HepG2 (cell line): ENCODE results near the gene ADARB2. TPM values are rescaled to one million over a fixed set of nuclear protein-coding genes. Genes with fewer than 3 reads are reported as not detected.

Experiments
- ATAC-seq: fragments of 200-7000 bp; cut with Tn5 transposase; 3 replicates; pipeline ENCODE4 v1.9.1; 2020; ENCODE audit warnings: mild to moderate bottlenecking, moderate library complexity
- BruUV-seq: library from RNA; stranded (reverse); fragments of 400-500 nt; replicated peaks from 2 replicates; lab custom pipeline; 2021; lab: Mats Ljungman, UMichigan
- CTCF ChIA-PET: fragments of 300-600 bp; formaldehyde crosslinking; extraction: SDS; loops from one replicate; lab custom pipeline; 2021; ENCODE audit warnings: low total read pairs, inconsistent platforms, low intra/inter-chr PET ratio; lab: Yijun Ruan, JAX
- POLR2A ChIA-PET: fragments of 350-600 bp; sonication (Branson Sonifier 250); formaldehyde crosslinking; loops from one replicate; lab custom pipeline; 2020; ENCODE audit warnings: antibody characterized with exemption, inconsistent platforms; lab: Yijun Ruan, JAX
- DNase-seq: peaks from one replicate; pipeline ENCODE4 v3.0.0-alpha.2; 2015; ENCODE audit warnings: low spot score
- FAIRE-seq: peaks from 3 replicates; lab custom pipeline; 2011; peaks lifted over from hg19 to GRCh38; lab: Jason Lieb, UNC
- H2AFZ ChIP-seq: one replicate; pipeline ENCODE4 v1.6.1; 2011; ENCODE audit warnings: low read length, inconsistent platforms
- H3K27ac ChIP-seq: fragments of 300-600 bp; 3 replicates; pipeline ENCODE4 v1.8.0; 2011; ENCODE audit warnings: mixed run types, mild to moderate bottlenecking, mixed read lengths, low read length, inconsistent platforms; ENCODE audit not compliant: insufficient read depth; ENCODE audit errors: extremely low read length
- H3K27me3 ChIP-seq, 2 experiments: fragments of 200-600 bp in 1 of 2; 2 replicates in 1 of 2; 3 replicates in 1 of 2; pipeline versions ENCODE4 v1.6.0 to v1.8.0; 2011; ENCODE audit warnings: low read length in 2 of 2, mild to moderate bottlenecking in 2 of 2, moderate library complexity in 2 of 2, inconsistent platforms in 1 of 2; ENCODE audit not compliant: insufficient read depth in 2 of 2, control insufficient read depth in 1 of 2
- H3K36me3 ChIP-seq, 2 experiments: fragments of 200-600 bp in 1 of 2; replicated peaks in 1 of 2; 2 replicates in 1 of 2; 3 replicates in 1 of 2; pipeline versions ENCODE4 v1.5.1 to v1.8.0; 2011; ENCODE audit warnings: low read length in 2 of 2, inconsistent platforms in 1 of 2; ENCODE audit not compliant: insufficient read depth in 2 of 2, control insufficient read depth in 1 of 2
- H3K4me1 ChIP-seq: 2 replicates; pipeline ENCODE4 v1.5.1; 2012; ENCODE audit warnings: low read length, inconsistent platforms; ENCODE audit not compliant: insufficient read depth
- H3K4me2 ChIP-seq: 2 replicates; pipeline ENCODE4 v1.6.0; 2011; ENCODE audit warnings: low read depth, low read length, inconsistent platforms
- H3K4me3 ChIP-seq, 3 experiments: fragments of 200-600 bp in 1 of 3; sonication (generic), shearing (Covaris generic) in 1 of 3; replicated peaks in 1 of 3; 2 replicates each; pipeline ENCODE4 v1.5.1; 2011 to 2016; ENCODE audit warnings: low read length in 3 of 3, inconsistent platforms in 2 of 3, low read depth in 2 of 3, mild to moderate bottlenecking in 2 of 3, control low read depth in 1 of 3, mixed read lengths in 1 of 3; ENCODE audit not compliant: insufficient read depth in 1 of 3
- H3K79me2 ChIP-seq: one replicate; pipeline ENCODE4 v1.6.1; 2011; ENCODE audit warnings: low read length, inconsistent platforms; ENCODE audit not compliant: insufficient read depth
- H3K9ac ChIP-seq: 2 replicates; pipeline ENCODE4 v1.6.0; 2011; ENCODE audit warnings: mild to moderate bottlenecking, low read depth, low read length, inconsistent platforms; ENCODE audit not compliant: insufficient read depth
- H3K9me3 ChIP-seq: 2 replicates; pipeline ENCODE4 v1.5.1; 2012; ENCODE audit warnings: mild to moderate bottlenecking, low read length
- H4K20me1 ChIP-seq: 2 replicates; pipeline ENCODE4 v1.6.0; 2011; ENCODE audit warnings: inconsistent platforms, mild to moderate bottlenecking, low read length, moderate library complexity; ENCODE audit not compliant: insufficient read depth
- HNRNPLL ChIP-seq: fragments of 200-400 bp; formaldehyde crosslinking; IDR thresholded peaks from 2 replicates; pipeline ENCODE4 v1.6.1; 2017; ENCODE audit warnings: mild to moderate bottlenecking, low read depth, low read length; ENCODE audit not compliant: poor library complexity, severe bottlenecking
- JARID2 ChIP-seq: sonication (generic); formaldehyde crosslinking; IDR thresholded peaks from 2 replicates; pipeline ENCODE4 v1.8.1; 2023; ENCODE audit warnings: missing genetic modification reagents, inconsistent platforms; ENCODE audit not compliant: insufficient replicate concordance
- KLF11 ChIP-seq: IDR thresholded peaks from 2 replicates; pipeline ENCODE4 v1.6.1; 2016; ENCODE audit warnings: missing compliant biosample characterization
- NAIF1 ChIP-seq: sonication (generic); formaldehyde crosslinking; IDR thresholded peaks from 2 replicates; pipeline ENCODE4 v1.5.0; 2020; ENCODE audit warnings: mild to moderate bottlenecking, missing genetic modification reagents, borderline replicate concordance
- NFATC3 ChIP-seq: sonication (generic); formaldehyde crosslinking; IDR thresholded peaks from 2 replicates; pipeline ENCODE4 v1.5.1; 2020; ENCODE audit warnings: mild to moderate bottlenecking, missing genetic modification reagents
- NFE2L1 ChIP-seq: sonication (generic); formaldehyde crosslinking; IDR thresholded peaks from 2 replicates; pipeline ENCODE4 v1.4.0; 2020; ENCODE audit warnings: missing genetic modification reagents, mild to moderate bottlenecking, borderline replicate concordance
- TAF1 ChIP-seq: sonication (generic); formaldehyde crosslinking; IDR thresholded peaks from 2 replicates; pipeline ENCODE4 v1.4.0; 2020; ENCODE audit warnings: missing genetic modification reagents
- ZFP41 ChIP-seq: sonication (generic); formaldehyde crosslinking; IDR thresholded peaks from 2 replicates; pipeline ENCODE4 v1.4.0; 2020; ENCODE audit warnings: mild to moderate bottlenecking, missing genetic modification reagents, borderline replicate concordance
- ZKSCAN8 ChIP-seq: IDR thresholded peaks from 2 replicates; pipeline ENCODE4 v1.6.1; 2016; ENCODE audit warnings: borderline replicate concordance, missing genetic modification reagents, missing compliant biosample characterization
- ZNF274 ChIP-seq: sonication (generic); formaldehyde crosslinking; IDR thresholded peaks from 2 replicates; pipeline ENCODE4 v1.5.1; 2020; ENCODE audit warnings: mild to moderate bottlenecking, missing genetic modification reagents
- WGBS: methylation state at CpG from one replicate; pipeline ENCODE4 v1.1.6; 2017; ENCODE audit warnings: low lambda C conversion rate; 5-methylcytosine and 5-hydroxymethylcytosine counted together
- in situ Hi-C: cut with HindIII; loops from 2 replicates; pipeline ENCODE4 v1.10.0; 2017; ENCODE audit warnings: low pct_unique_long_range_greater_than_20kb; ENCODE audit not compliant: extremely low pct_ligation_motif_present
- intact Hi-C: fragments of 100-400 bp; cut with micrococcal nuclease; formaldehyde crosslinking; loops from one replicate; pipeline ENCODE4 v1.10.0; 2022; ENCODE audit not compliant: unreplicated experiment
- polyA plus RNA-seq, 8 experiments: library from polyadenylated mRNA; depleted of rRNA in 3 of 8; stranded (reverse) in 7 of 8; unstranded in 1 of 8; fragments of >200 nt; fragmentation: Illumina TruSeq in 4 of 8; extraction: Trizol in 4 of 8; gene quantifications; 2 replicates each; pipeline versions ENCODE4 v1.2.1 to v1.2.3, GENCODE V29; 2011 to 2016; ENCODE audit warnings: low read depth in 4 of 8, missing spikeins in 1 of 8, mixed read lengths in 1 of 8; ENCODE audit not compliant: insufficient read depth in 1 of 8
- total RNA-seq, 5 experiments: library from RNA; depleted of rRNA; stranded (reverse); fragments of >200 nt; fragmentation: Illumina TruSeq; extraction: Trizol; gene quantifications; 2 replicates each; pipeline ENCODE4 v1.2.3, GENCODE V29; 2016; ENCODE audit warnings: low read depth in 1 of 5
- TF ChIP-seq, protein P1 (sequence below): fragments of 450-650 bp; IDR thresholded peaks from 2 replicates; pipeline ENCODE4 v1.6.1; 2016
- TF ChIP-seq, protein P2 (sequence below): IDR thresholded peaks from 2 replicates; pipeline ENCODE4 v1.6.1; 2012; ENCODE audit warnings: low read length, improper control_type of control experiment
- TF ChIP-seq, protein P3 (sequence below): sonication (generic); formaldehyde crosslinking; IDR thresholded peaks from 2 replicates; pipeline ENCODE4 v1.4.0; 2020; ENCODE audit warnings: mild to moderate bottlenecking, missing genetic modification reagents

ADARB2 gene
- total and polyA plus RNA-seq, 2 of the 13 experiments (the other 11 are each of a cell fraction or from before 2014, with no cell fraction given) = not detected

DNA sequence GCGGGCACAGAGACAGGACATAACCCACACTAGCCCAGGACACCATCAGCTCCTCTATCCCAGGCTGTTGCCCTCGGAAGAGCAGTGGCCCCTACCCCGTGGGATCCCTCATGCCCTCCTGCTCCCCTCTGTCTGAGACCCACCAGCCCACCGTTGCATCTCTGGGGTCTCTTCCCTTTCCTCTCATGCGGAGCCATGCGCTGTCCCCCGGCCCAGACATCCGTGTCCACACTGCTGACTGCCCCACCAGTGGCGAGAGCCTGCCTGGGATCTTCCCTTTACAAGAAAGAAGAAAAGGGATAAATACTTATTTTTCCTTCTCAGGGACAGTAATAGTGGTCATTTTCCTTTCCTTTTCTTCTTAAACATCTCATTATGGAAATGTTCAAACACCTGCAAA lies 565.7 kb downstream of the ADARB2 start (continued):
- no peak for TF ChIP-seq ZFP41 (CRISPR knock-in tag)
- no peak for TF ChIP-seq ZNF274 (CRISPR knock-in tag)

DNA sequence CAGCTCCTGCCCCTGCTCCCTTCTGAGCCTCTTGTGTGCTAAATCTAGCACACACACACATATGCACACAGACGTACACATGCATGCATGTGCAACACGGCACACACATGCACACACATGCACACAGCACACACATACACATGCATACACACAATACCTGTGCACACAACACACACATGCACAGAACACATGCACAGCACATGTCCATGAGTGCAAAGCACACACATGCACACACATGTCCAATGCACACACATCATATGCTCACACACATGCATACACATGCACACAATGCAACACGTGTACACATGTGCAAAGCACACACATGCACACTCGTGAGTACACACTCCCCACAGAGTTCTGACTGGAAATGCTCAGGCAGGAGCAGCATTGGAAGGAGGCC lies 566.1 kb downstream of the ADARB2 start:
- Histone ChIP-seq H3K4me3 (no peak overlapping the region), H3K4me1 (no peaks in the 10 kb centered on the region), H4K20me1 (no peaks in the 10 kb centered on the region), H3K27ac (no peak overlapping the region), H3K9ac (no peak overlapping the region), H3K4me2 (no peak overlapping the region), H2AFZ (no peak overlapping the region), H3K27me3 (peaks cover 15 to 85% of the 10 kb centered on the region in 2 experiments), H3K9me3 (no peaks in the 10 kb centered on the region), H3K79me2 (no peaks in the 10 kb centered on the region), H3K36me3 (no peaks in the 10 kb centered on the region)
- DNase-seq = no peak
- CTCF ChIA-PET = no interaction called here
- POLR2A ChIA-PET = no interaction called here
- intact Hi-C loops = no loop called here
- no peak for FAIRE-seq
- BruUV-seq = no TSS peak
- 0% methylated on average over 1 of the region's 4 CpGs for WGBS
- in situ Hi-C loops = no loop called here
- no peak for ATAC-seq
- TF ChIP-seq, protein P1, sequence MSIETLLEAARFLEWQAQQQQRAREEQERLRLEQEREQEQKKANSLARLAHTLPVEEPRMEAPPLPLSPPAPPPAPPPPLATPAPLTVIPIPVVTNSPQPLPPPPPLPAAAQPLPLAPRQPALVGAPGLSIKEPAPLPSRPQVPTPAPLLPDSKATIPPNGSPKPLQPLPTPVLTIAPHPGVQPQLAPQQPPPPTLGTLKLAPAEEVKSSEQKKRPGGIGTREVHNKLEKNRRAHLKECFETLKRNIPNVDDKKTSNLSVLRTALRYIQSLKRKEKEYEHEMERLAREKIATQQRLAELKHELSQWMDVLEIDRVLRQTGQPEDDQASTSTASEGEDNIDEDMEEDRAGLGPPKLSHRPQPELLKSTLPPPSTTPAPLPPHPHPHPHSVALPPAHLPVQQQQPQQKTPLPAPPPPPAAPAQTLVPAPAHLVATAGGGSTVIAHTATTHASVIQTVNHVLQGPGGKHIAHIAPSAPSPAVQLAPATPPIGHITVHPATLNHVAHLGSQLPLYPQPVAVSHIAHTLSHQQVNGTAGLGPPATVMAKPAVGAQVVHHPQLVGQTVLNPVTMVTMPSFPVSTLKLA = peak; percentile 98
- TF ChIP-seq NFATC3 (CRISPR knock-in tag) = no peak

DNA sequence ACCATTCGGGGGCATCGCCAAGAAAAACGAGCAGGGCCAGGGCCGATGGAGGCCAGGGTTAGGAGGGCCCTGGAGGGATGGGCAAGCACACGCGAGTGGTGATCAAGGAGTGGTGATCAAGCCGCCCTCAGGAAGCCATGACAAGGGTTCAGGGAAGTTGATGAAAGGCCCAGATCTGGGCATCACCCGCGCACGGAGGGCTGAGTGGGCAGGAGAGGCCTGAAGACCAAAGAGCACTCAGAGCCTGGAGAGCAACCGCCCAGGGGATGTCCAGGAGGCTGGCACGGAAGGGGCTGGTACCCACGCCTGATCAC lies 566.5 kb downstream of the ADARB2 start:
- FAIRE-seq = no peak
- no peak overlapping the region for H3K4me3 ChIP-seq
- no peak overlapping the region for H3K27ac ChIP-seq
- no peak overlapping the region for H3K9ac ChIP-seq
- H3K4me1 ChIP-seq = no peaks in the 10 kb centered on the region
- no peak overlapping the region for H2AFZ ChIP-seq
- ChIA-PET POLR2A (no interaction called here), CTCF (no interaction called here)
- H3K79me2 ChIP-seq = no peaks in the 10 kb centered on the region
- H3K4me2 ChIP-seq = no peak overlapping the region
- in situ Hi-C loops = no loop called here
- no peaks in the 10 kb centered on the region for H3K9me3 ChIP-seq
- H3K27me3 ChIP-seq = peaks cover 15 to 86% of the 10 kb centered on the region in 2 experiments
- H3K36me3 ChIP-seq = no peaks in the 10 kb centered on the region
- H4K20me1 ChIP-seq = no peaks in the 10 kb centered on the region
- 19% methylated on average over 7 of the region's 13 CpGs for WGBS
- no TSS peak for BruUV-seq
- intact Hi-C loops = no loop called here
- no peak for DNase-seq
- ATAC-seq = no peak
- no peak for TF ChIP-seq HNRNPLL
- TF ChIP-seq NFE2L1 (CRISPR knock-in tag) = no peak
- TF ChIP-seq JARID2 = no peak
- no peak for TF ChIP-seq NAIF1 (CRISPR knock-in tag)
- TF ChIP-seq, protein P2, sequence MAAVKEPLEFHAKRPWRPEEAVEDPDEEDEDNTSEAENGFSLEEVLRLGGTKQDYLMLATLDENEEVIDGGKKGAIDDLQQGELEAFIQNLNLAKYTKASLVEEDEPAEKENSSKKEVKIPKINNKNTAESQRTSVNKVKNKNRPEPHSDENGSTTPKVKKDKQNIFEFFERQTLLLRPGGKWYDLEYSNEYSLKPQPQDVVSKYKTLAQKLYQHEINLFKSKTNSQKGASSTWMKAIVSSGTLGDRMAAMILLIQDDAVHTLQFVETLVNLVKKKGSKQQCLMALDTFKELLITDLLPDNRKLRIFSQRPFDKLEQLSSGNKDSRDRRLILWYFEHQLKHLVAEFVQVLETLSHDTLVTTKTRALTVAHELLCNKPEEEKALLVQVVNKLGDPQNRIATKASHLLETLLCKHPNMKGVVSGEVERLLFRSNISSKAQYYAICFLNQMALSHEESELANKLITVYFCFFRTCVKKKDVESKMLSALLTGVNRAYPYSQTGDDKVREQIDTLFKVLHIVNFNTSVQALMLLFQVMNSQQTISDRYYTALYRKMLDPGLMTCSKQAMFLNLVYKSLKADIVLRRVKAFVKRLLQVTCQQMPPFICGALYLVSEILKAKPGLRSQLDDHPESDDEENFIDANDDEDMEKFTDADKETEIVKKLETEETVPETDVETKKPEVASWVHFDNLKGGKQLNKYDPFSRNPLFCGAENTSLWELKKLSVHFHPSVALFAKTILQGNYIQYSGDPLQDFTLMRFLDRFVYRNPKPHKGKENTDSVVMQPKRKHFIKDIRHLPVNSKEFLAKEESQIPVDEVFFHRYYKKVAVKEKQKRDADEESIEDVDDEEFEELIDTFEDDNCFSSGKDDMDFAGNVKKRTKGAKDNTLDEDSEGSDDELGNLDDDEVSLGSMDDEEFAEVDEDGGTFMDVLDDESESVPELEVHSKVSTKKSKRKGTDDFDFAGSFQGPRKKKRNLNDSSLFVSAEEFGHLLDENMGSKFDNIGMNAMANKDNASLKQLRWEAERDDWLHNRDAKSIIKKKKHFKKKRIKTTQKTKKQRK = no peak
- no peak for TF ChIP-seq TAF1
- TF ChIP-seq, protein P3, sequence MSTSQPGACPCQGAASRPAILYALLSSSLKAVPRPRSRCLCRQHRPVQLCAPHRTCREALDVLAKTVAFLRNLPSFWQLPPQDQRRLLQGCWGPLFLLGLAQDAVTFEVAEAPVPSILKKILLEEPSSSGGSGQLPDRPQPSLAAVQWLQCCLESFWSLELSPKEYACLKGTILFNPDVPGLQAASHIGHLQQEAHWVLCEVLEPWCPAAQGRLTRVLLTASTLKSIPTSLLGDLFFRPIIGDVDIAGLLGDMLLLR (CRISPR knock-in tag) = no peak
- no peak for TF ChIP-seq KLF11 (CRISPR knock-in tag)
- TF ChIP-seq ZKSCAN8 = no peak
